GM12878 (cell line): ENCODE results near the gene FSIP1. TPM values are rescaled to one million over a fixed set of nuclear protein-coding genes. Genes with fewer than 3 reads are reported as not detected.

Source experiments
- ATAC-seq: fragments of 200-7000 bp; cut with Tn5 transposase; 3 replicates; pipeline ENCODE4 v1.9.1; 2020; ENCODE audit warnings: mild to moderate bottlenecking, moderate library complexity
- BruUV-seq: library from RNA; stranded (reverse); fragments of 400-500 nt; replicated peaks from 2 replicates; lab custom pipeline; 2021; lab: Mats Ljungman, UMichigan
- CTCF ChIA-PET: fragments of 300-600 bp; sonication (Branson Sonifier 250); formaldehyde crosslinking; extraction: SDS; loops from one replicate; lab custom pipeline; 2021; ENCODE audit warnings: inconsistent platforms; lab: Yijun Ruan, JAX
- POLR2A ChIA-PET: fragments of 350-600 bp; formaldehyde crosslinking; extraction: SDS; loops from one replicate; lab custom pipeline; 2021; ENCODE audit warnings: inconsistent platforms; lab: Charles Lee
- RAD21 ChIA-PET: fragments of 300-600 bp; sonication (Branson Sonifier 250); formaldehyde crosslinking; loops from one replicate; lab custom pipeline; 2023; ENCODE audit warnings: antibody characterized with exemption; ENCODE audit not compliant: unreplicated experiment; lab: Charles Lee
- SMC1A ChIA-PET: fragments of 300-600 bp; sonication (Branson Sonifier 250); formaldehyde crosslinking; loops from one replicate; lab custom pipeline; 2023; ENCODE audit not compliant: unreplicated experiment, uncharacterized antibody; lab: Charles Lee
- DNase-seq: peaks from one replicate; pipeline ENCODE4 v3.0.0-alpha.2; 2011; ENCODE audit warnings: low read depth, low spot score
- FAIRE-seq: peaks from 3 replicates; lab custom pipeline; 2011; peaks lifted over from hg19 to GRCh38; lab: Jason Lieb, UNC
- H2AFZ ChIP-seq: 2 replicates; pipeline ENCODE4 v1.6.0; 2011; ENCODE audit warnings: low read depth, low read length, control low read depth; ENCODE audit not compliant: control insufficient read depth
- H3K27ac ChIP-seq: 2 replicates; pipeline ENCODE4 v1.5.1; 2011; ENCODE audit warnings: control low read depth; ENCODE audit not compliant: control insufficient read depth, insufficient read depth
- H3K27me3 ChIP-seq, 2 experiments: replicated peaks in 1 of 2; 2 replicates each; pipeline versions ENCODE4 v1.6.0 to v1.6.1; 2011; ENCODE audit warnings: low read length in 1 of 2; ENCODE audit not compliant: control insufficient read depth in 2 of 2, insufficient read depth in 2 of 2
- H3K36me3 ChIP-seq, 2 experiments: 2 replicates each; pipeline ENCODE4 v1.5.1; 2011; ENCODE audit warnings: low read length in 1 of 2; ENCODE audit not compliant: control insufficient read depth in 2 of 2, insufficient read depth in 2 of 2
- H3K4me1 ChIP-seq: 2 replicates; pipeline ENCODE4 v1.6.1; 2011; ENCODE audit warnings: mild to moderate bottlenecking, low read length, moderate library complexity, mixed read lengths; ENCODE audit not compliant: control insufficient read depth, insufficient read depth
- H3K4me2 ChIP-seq: 2 replicates; pipeline ENCODE4 v1.6.0; 2011; ENCODE audit warnings: control low read depth; ENCODE audit not compliant: control insufficient read depth, insufficient read depth
- H3K4me3 ChIP-seq: fragments of 200-600 bp; sonication (generic); 2 replicates; pipeline ENCODE4 v1.5.1; 2016
- H3K79me2 ChIP-seq: 2 replicates; pipeline ENCODE4 v1.6.0; 2011; ENCODE audit warnings: low read length; ENCODE audit not compliant: control insufficient read depth, insufficient read depth
- H3K9ac ChIP-seq: 2 replicates; pipeline ENCODE4 v1.8.0; 2011; ENCODE audit warnings: low read length, control low read depth, mixed read lengths; ENCODE audit not compliant: control insufficient read depth, insufficient read depth
- H3K9me3 ChIP-seq: replicated peaks from 3 replicates; pipeline ENCODE4 v1.5.1; 2011; ENCODE audit warnings: mild to moderate bottlenecking, low read length; ENCODE audit not compliant: control insufficient read depth, insufficient read depth
- H4K20me1 ChIP-seq: 2 replicates; pipeline ENCODE4 v1.6.0; 2011; ENCODE audit not compliant: control insufficient read depth, insufficient read depth
- CREB1 ChIP-seq: IDR thresholded peaks from 2 replicates; pipeline ENCODE4 v1.6.1; 2012; ENCODE audit warnings: low read depth, mild to moderate bottlenecking, inconsistent platforms
- RAD21 ChIP-seq: IDR thresholded peaks from 2 replicates; pipeline ENCODE4 v1.6.1; 2011; ENCODE audit warnings: mild to moderate bottlenecking, low read depth, low read length, moderate library complexity; ENCODE audit not compliant: insufficient read depth
- RUNX3 ChIP-seq: IDR thresholded peaks from 2 replicates; pipeline ENCODE4 v1.6.1; 2012; ENCODE audit warnings: low read length, inconsistent platforms
- SMAD5 ChIP-seq: IDR thresholded peaks from 2 replicates; pipeline ENCODE4 v1.6.1; 2016; ENCODE audit warnings: antibody characterized with exemption, low read depth
- WGBS: methylation state at CpG from one replicate; pipeline ENCODE4 v1.1.6; 2016; ENCODE audit warnings: low lambda C conversion rate; ENCODE audit not compliant: insufficient replicate concordance, insufficient coverage; ENCODE audit errors: missing lambda C conversion rate; 5-methylcytosine and 5-hydroxymethylcytosine counted together
- in situ Hi-C: fragments of 300-500 bp; cut with MboI; formaldehyde crosslinking; loops from 9 replicates; pipeline ENCODE4 v1.14.3; 2018; ENCODE audit warnings: mixed read lengths
- intact Hi-C: fragments of 100-400 bp; cut with micrococcal nuclease; formaldehyde crosslinking; loops from one replicate; pipeline ENCODE4 v1.14.2; 2022; ENCODE audit not compliant: unreplicated experiment
- polyA plus RNA-seq, 11 experiments: library from polyadenylated mRNA; depleted of rRNA in 4 of 11; unstranded in 6 of 11; stranded (reverse) in 5 of 11; fragments of >200 nt; fragmentation: Nextera tagmentation in 4 of 11; fragmentation: Illumina TruSeq in 1 of 11; extraction: Ambion mirVana in 4 of 11; extraction: Trizol in 1 of 11; gene quantifications; 1 replicate in 1 of 11; 2 replicates in 10 of 11; pipeline versions ENCODE4 v1.2.1 to v1.2.3, GENCODE V29; 2011 to 2016; ENCODE audit warnings: inconsistent platforms in 2 of 11, missing spikeins in 2 of 11, low read depth in 1 of 11
- total RNA-seq, 4 experiments: library from RNA; depleted of rRNA in 3 of 4; stranded (reverse); fragments of >200 nt in 3 of 4; fragmentation: Illumina TruSeq in 1 of 4; extraction: Trizol in 1 of 4; gene quantifications; 2 replicates each; pipeline versions ENCODE4 v1.2.1 to v1.2.3, GENCODE V29; 2013 to 2021
- TF ChIP-seq, protein P1 (sequence below): fragments of 450-650 bp; IDR thresholded peaks from 2 replicates; pipeline ENCODE4 v1.6.1; 2016; ENCODE audit warnings: mild to moderate bottlenecking

The FSIP1 gene
- total and polyA plus RNA-seq, 10 of the 15 experiments (the other 5 are each of a cell fraction or from before 2014, with no cell fraction given): 0.15 to 0.67 (median 0.35) TPM

DNA sequence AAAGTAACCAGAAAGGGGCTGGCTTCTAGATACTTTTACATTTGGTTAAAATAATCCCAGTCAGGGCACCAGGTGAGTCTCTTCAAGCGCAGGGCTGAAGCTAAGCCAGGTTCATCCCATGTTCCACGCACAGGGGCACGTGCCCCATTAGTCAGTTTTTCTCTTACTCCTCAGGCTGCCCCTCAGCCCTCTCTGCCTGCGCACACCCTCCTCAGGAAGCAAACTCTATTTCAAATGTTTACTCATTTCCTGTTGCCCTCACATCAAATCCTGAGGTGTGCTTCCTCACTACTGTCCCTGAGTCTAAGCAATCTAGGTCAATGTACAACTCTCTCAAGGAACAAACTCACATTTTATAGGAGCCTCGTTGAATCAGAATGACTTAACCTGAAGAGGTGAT lies 153.3 kb downstream of the FSIP1 start:
- no peak for FAIRE-seq
- CTCF ChIA-PET: interaction anchor here (0.6 to 2.0 kb wide), 3 partner anchors 57 to 176 kb away, joined by 4 to 7 read pairs (median 5); no protein-coding TSS in a partner anchor
- POLR2A ChIA-PET: no interaction called here

More for the DNA sequence above, 153.3 kb downstream of the FSIP1 start:
- no peaks in the 10 kb centered on the region for H4K20me1 ChIP-seq
- intact Hi-C loops: no loop called here
- no peaks in the 10 kb centered on the region; the same call in 2 of the 3 replicates for H3K9me3 ChIP-seq
- H3K4me3 ChIP-seq: no peak overlapping the region
- SMC1A ChIA-PET: interaction anchor here (1.2 to 1.5 kb wide), 2 partner anchors 8 to 128 kb away, joined by 3 to 10 read pairs; no protein-coding TSS in a partner anchor
- in situ Hi-C loops: no loop called here
- WGBS: 10% methylated on average over 5 of the region's 5 CpGs
- H3K27ac ChIP-seq: no peak overlapping the region
- no peak for DNase-seq
- no peaks in the 10 kb centered on the region for H3K36me3 ChIP-seq
- H3K4me2 ChIP-seq: no peak overlapping the region
- TF ChIP-seq RUNX3: 0 out of 2 replicates have a peak, but pooled peaks have one; percentile 4
- no peak for TF ChIP-seq RAD21
- TF ChIP-seq, protein P1, sequence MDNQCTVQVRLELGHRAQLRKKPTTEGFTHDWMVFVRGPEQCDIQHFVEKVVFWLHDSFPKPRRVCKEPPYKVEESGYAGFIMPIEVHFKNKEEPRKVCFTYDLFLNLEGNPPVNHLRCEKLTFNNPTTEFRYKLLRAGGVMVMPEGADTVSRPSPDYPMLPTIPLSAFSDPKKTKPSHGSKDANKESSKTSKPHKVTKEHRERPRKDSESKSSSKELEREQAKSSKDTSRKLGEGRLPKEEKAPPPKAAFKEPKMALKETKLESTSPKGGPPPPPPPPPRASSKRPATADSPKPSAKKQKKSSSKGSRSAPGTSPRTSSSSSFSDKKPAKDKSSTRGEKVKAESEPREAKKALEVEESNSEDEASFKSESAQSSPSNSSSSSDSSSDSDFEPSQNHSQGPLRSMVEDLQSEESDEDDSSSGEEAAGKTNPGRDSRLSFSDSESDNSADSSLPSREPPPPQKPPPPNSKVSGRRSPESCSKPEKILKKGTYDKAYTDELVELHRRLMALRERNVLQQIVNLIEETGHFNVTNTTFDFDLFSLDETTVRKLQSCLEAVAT: no peak
- no peak for TF ChIP-seq CREB1
- no peak for TF ChIP-seq SMAD5
- H2AFZ ChIP-seq: no peak overlapping the region
- ATAC-seq: no peak
- peaks cover 13% of the 10 kb centered on the region for H3K4me1 ChIP-seq
- H3K79me2 ChIP-seq: no peaks in the 10 kb centered on the region
- no peak overlapping the region for H3K9ac ChIP-seq
- RAD21 ChIA-PET: no interaction called here
- no peaks in the 10 kb centered on the region for H3K27me3 ChIP-seq
- no TSS peak for BruUV-seq
